NB4 (cell line): ENCODE measurements around the gene OR8D1.

ENCODE experiments used
- DNase-seq: peaks from one replicate; pipeline ENCODE4 v3.0.0; 2010; ENCODE audit warnings: low read depth
- H3K4me3 ChIP-seq: one replicate; pipeline ENCODE4 v1.5.1; 2011; ENCODE audit warnings: mild to moderate bottlenecking, low read depth, low read length, moderate library complexity
- MYC ChIP-seq: IDR thresholded peaks from 2 replicates; pipeline ENCODE4 v1.6.1; 2011; ENCODE audit warnings: low read depth, low read length
- POLR2A ChIP-seq: IDR thresholded peaks from 2 replicates; pipeline ENCODE4 v1.6.1; 2011; ENCODE audit warnings: mild to moderate bottlenecking; ENCODE audit not compliant: insufficient read length; ENCODE audit errors: extremely low read depth
- TF ChIP-seq, protein P1 (sequence below): IDR thresholded peaks from 2 replicates; pipeline ENCODE4 v1.6.1; 2011; ENCODE audit warnings: low read depth, low read length
- TF ChIP-seq, protein P2 (sequence below): IDR thresholded peaks from one replicate; pipeline ENCODE4 v1.5.1; 2012; ENCODE audit warnings: low read depth, low read length

Gene OR8D1

DNA sequence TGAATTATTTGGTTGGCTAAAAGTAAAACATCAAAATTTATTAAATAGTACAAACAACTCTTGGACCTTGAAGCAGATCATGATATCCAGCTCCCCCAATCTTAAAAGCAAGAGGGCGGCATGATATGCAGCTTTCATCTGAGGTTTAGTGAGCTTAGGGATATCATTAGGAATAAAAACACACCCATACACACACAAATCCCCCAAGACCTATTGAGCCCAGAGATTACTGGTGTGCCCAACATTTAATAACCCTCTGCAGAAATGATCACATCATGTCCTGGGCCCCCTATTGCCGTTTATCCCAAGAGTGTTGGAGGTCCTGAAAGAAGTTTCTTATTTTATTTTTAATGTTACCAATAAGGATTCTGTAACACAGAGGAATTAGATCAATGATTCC, at the start of gene OR8D1:
Gene OR8D1, minus strand, starts transcription at position 101 of the 400 bp plus-strand sequence. CDS start 3,183 bp downstream, outside the sequence.
- no peak for TF ChIP-seq POLR2A
- TF ChIP-seq MYC: no peak
- TF ChIP-seq, protein P1, sequence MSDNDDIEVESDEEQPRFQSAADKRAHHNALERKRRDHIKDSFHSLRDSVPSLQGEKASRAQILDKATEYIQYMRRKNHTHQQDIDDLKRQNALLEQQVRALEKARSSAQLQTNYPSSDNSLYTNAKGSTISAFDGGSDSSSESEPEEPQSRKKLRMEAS: no peak
- TF ChIP-seq, protein P2, sequence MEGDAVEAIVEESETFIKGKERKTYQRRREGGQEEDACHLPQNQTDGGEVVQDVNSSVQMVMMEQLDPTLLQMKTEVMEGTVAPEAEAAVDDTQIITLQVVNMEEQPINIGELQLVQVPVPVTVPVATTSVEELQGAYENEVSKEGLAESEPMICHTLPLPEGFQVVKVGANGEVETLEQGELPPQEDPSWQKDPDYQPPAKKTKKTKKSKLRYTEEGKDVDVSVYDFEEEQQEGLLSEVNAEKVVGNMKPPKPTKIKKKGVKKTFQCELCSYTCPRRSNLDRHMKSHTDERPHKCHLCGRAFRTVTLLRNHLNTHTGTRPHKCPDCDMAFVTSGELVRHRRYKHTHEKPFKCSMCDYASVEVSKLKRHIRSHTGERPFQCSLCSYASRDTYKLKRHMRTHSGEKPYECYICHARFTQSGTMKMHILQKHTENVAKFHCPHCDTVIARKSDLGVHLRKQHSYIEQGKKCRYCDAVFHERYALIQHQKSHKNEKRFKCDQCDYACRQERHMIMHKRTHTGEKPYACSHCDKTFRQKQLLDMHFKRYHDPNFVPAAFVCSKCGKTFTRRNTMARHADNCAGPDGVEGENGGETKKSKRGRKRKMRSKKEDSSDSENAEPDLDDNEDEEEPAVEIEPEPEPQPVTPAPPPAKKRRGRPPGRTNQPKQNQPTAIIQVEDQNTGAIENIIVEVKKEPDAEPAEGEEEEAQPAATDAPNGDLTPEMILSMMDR: no peak
- DNase-seq: no peak
- no peak within 1 kb of the TSS for H3K4me3 ChIP-seq

DNA sequence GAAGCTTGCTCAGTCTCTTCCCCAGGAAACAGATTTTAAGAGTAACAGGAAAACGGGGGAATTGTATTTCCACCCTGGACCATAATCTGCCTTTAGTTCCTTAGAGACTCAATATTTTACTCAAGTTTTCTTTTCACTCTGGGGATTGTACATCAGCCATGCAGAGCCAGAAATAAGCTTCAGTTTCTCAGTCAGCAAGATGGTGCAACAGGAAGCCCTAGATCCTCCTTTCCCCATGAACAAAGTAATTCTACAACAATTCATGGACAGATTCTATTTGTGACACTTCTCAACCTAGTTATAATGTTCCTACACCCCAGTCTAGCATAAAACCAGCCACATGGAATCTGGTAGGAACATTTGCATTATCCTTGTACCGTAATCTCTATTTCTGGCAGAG, 45.8 kb upstream of the OR8D1 start:
- TF ChIP-seq, protein P2: no peak
- no peak for TF ChIP-seq POLR2A
- TF ChIP-seq MYC: no peak
- TF ChIP-seq, protein P1: no peak
- DNase-seq: no peak
- no peak overlapping the region for H3K4me3 ChIP-seq

DNA sequence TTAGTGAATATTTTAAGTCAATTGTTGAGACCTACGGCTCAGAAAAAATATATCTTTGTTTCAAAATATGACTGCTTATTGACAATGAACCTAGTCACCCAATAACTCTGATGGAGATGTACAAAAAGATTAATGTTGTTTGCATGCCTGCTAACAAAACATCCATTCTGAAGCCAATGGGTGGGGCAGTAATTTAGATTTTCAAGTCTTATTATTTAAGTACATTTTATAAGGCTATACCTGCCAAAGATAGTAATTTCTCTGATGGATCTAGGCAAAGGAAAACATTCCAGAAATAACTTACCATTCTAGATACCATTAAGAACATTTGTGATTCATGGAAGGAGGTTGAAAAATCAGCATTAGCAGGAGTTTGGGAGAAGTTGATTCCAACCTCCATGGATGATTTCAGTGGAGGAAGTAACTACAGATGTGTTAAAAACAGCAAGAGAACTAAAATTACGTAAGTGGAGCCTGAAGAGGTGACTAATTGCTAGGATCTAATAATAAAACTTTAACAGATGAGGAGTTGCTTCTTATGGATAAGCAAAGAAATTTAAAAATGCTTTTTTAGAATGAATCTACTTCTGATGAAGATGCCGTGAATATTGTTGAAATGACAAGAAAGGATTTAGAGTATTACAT, 32.7 kb upstream of the OR8D1 start:
- TF ChIP-seq, protein P1: no peak
- no peak for TF ChIP-seq MYC
- TF ChIP-seq, protein P2: no peak
- no peak for TF ChIP-seq POLR2A
- H3K4me3 ChIP-seq: no peak overlapping the region
- no peak for DNase-seq

DNA sequence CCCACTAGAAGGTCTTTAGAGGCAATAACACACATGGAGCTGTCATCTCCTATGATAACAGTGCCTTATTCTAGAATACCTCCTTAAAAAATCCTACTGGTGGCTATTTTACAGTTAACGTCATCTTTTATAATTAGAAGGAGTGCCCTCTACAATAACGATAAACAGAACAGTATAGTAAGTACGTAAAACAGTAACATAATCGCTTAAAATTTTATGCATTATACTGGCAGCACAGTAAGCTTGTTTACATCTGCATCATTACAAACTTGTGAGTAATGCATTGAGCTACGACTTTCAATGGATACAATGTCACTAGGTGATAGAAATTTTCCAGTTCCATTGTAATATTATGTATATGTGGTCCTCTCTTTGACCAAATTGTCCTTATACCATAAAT, 30.6 kb upstream of the OR8D1 start:
- TF ChIP-seq, protein P1: no peak
- TF ChIP-seq, protein P2: no peak
- no peak for TF ChIP-seq MYC
- no peak for TF ChIP-seq POLR2A
- DNase-seq: no peak
- H3K4me3 ChIP-seq: no peak overlapping the region

DNA sequence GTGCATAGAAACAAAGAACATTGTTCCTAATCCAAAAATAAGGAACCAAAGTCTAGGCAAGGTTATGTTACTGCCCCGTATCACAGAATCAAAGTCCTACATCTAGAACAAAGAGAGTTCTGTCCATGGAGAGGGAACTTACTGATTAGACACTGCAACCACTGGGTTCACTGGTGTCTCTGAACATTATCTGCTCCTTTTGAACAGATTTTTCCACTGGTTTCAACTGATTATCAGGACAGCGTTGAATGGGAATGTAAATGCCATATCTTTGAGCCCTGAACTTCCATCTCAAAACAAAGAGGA, 26.3 kb upstream of the OR8D1 start:
- no peak for TF ChIP-seq MYC
- TF ChIP-seq POLR2A: no peak
- TF ChIP-seq, protein P1: no peak
- no peak for DNase-seq
- no peak overlapping the region for H3K4me3 ChIP-seq

DNA sequence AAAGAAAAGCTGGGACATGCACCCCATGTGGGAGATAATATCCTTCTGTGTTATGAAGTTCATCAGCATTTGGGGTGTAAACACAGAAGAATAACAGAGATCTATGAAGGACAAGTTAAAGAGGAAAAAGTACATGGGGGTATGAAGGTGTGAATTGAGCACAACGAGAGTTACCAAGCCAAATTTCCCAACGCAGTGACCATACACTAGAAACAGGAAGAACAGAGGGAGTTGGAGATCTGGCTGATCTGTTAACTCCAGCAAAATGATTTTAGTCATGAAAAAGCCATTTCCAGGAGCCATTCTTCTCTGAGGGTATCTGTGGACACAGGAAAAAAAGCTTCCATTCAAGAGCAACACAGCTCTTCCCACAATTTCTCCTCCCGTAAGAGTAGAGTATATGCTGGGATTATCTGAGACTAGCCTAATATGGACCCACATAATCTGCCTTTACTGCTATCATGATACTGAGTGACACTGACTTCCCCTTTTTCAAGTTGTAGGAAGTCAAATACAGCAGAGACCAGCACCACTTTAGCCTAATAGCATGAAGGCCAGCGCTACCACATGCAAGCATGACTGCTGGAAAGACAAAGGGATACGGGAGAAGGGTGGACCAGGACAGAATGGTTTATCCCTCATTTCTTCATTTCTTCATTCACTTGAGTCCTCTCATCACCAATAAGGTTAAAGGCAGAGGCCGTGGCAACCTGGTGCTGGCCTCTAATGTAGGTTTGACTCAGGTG, 25.8 kb upstream of the OR8D1 start:
- H3K4me3 ChIP-seq: no peak overlapping the region
- TF ChIP-seq, protein P1: no peak
- TF ChIP-seq POLR2A (no peak), MYC (no peak)
- TF ChIP-seq, protein P2: no peak
- peak; percentile 16 for DNase-seq
